ENCODE data around the gene BCAS2.
A peak's percentile ranks its signal among the peaks of the same experiment; 100 is the strongest.
"Not testable (repeated sequence)": the region's sequence is repeated elsewhere in the genome, so short reads cannot be mapped to it uniquely, and the experiment has no call there.

BCAS2 gene

GRCh38 chr1:114581335-114582287 is at the start of gene BCAS2:
BCAS2 (minus strand) TSS chr1:114581615; CDS start chr1:114581591, 24 bp downstream.
- peak; percentile 99 for DNase-seq (ENCODE audit: low spot score)

- DNase-seq (ENCODE audit: low spot score): no peak
These were observed 45.7 kb upstream of the BCAS2 start for GRCh38 chr1:114627107-114627506.

- no peak for DNase-seq (ENCODE audit: low spot score)
These were observed 41.9 kb upstream of the BCAS2 start for GRCh38 chr1:114623364-114623763.

- no peak for DNase-seq (ENCODE audit: low spot score)
These were observed 39.0 kb upstream of the BCAS2 start for GRCh38 chr1:114620419-114620818.

- DNase-seq (ENCODE audit: low spot score): no peak
These were observed 37.2 kb upstream of the BCAS2 start for GRCh38 chr1:114618606-114619005.

GRCh38 chr1:114610546-114611245 is 29.3 kb upstream of the BCAS2 start:
- no peak for DNase-seq (ENCODE audit: low spot score)

GRCh38 chr1:114609826-114610225 is 28.4 kb upstream of the BCAS2 start:
- no peak for DNase-seq (ENCODE audit: low spot score)

GRCh38 chr1:114609026-114609425 is 27.6 kb upstream of the BCAS2 start:
- no peak for DNase-seq (ENCODE audit: low spot score)

GRCh38 chr1:114607223-114607622 is 25.8 kb upstream of the BCAS2 start:
- DNase-seq (ENCODE audit: low spot score): no peak

GRCh38 chr1:114597949-114598348 is 16.5 kb upstream of the BCAS2 start:
- no peak for DNase-seq (ENCODE audit: low spot score)

GRCh38 chr1:114595602-114596001 is 14.2 kb upstream of the BCAS2 start:
- no peak for DNase-seq (ENCODE audit: low spot score)

GRCh38 chr1:114594046-114594445 is 12.6 kb upstream of the BCAS2 start:
- no peak for DNase-seq (ENCODE audit: low spot score)

GRCh38 chr1:114589122-114589521 is 7.7 kb upstream of the BCAS2 start:
- no peak for DNase-seq (ENCODE audit: low spot score)

GRCh38 chr1:114588196-114588689 is 6.8 kb upstream of the BCAS2 start:
- no peak for DNase-seq (ENCODE audit: low spot score)

GRCh38 chr1:114587203-114587991 is 6.0 kb upstream of the BCAS2 start:
- DNase-seq (ENCODE audit: low spot score): no peak

GRCh38 chr1:114586513-114587047 is 5.2 kb upstream of the BCAS2 start:
- no peak for DNase-seq (ENCODE audit: low spot score)

- no peak for DNase-seq (ENCODE audit: low spot score)
These were observed 3.8 kb upstream of the BCAS2 start for GRCh38 chr1:114585231-114585630.

- DNase-seq (ENCODE audit: low spot score): no peak
These were observed 7.0 kb downstream of the BCAS2 start for GRCh38 chr1:114574365-114574764.

- DNase-seq (ENCODE audit: low spot score): peak; percentile 90
These were observed 17.3 kb downstream of the BCAS2 start for GRCh38 chr1:114564141-114564540.

GRCh38 chr1:114562978-114563510 is 18.4 kb downstream of the BCAS2 start:
- DNase-seq (ENCODE audit: low spot score): not testable (repeated sequence)

- no peak for DNase-seq (ENCODE audit: low spot score)
These were observed 20.1 kb downstream of the BCAS2 start for GRCh38 chr1:114561333-114561732.

GRCh38 chr1:114559356-114559755 is 22.1 kb downstream of the BCAS2 start:
- DNase-seq (ENCODE audit: low spot score): no peak
